Fibroblast of the aortic adventitia (primary cell): ENCODE data around the gene LSM10. TPM values are rescaled to one million over a fixed set of nuclear protein-coding genes. Genes with fewer than 3 reads are reported as not detected.

ENCODE experiments used
- DNase-seq: peaks from one replicate; pipeline ENCODE4 v3.0.0-alpha.2; 2010; ENCODE audit warnings: low read depth
- H3K4me3 ChIP-seq: 2 replicates; pipeline ENCODE4 v1.5.1; 2011; ENCODE audit warnings: low read depth, mild to moderate bottlenecking, control low read depth, low read length, moderate library complexity
- total RNA-seq: library from RNA; depleted of rRNA; stranded (reverse); fragments of >200 nt; gene quantifications from 2 replicates; pipeline ENCODE4 v1.2.3, GENCODE V29; 2012; ENCODE audit warnings: low replicate concordance
- TF ChIP-seq, protein P1 (sequence below): IDR thresholded peaks from 2 replicates; pipeline ENCODE4 v1.5.1; 2011; ENCODE audit warnings: mild to moderate bottlenecking, low read length, control low read depth, inconsistent platforms; ENCODE audit not compliant: insufficient read depth

The LSM10 gene
- total RNA-seq, 1 donor: 9.5 TPM

DNA sequence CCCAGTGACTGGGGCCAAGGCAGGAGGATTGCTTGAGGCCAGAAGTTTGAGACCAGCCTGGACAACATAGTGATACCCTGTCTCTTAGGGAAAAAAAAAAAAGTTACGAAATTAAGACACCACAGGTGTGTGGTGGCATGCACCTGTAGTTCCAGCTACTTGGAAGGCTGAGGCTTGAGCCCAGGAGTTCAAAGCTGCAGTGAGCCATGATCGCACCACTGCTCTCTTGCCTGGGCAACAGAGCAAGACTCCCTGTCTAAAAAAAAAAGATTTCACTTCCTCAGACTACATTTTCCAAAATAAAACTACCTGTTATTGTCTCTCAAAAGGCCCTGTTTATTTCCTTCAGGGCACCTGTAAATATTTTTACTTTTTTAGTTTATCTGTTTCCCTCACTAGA is 7.3 kb downstream of the LSM10 start:
- TF ChIP-seq, protein P1, sequence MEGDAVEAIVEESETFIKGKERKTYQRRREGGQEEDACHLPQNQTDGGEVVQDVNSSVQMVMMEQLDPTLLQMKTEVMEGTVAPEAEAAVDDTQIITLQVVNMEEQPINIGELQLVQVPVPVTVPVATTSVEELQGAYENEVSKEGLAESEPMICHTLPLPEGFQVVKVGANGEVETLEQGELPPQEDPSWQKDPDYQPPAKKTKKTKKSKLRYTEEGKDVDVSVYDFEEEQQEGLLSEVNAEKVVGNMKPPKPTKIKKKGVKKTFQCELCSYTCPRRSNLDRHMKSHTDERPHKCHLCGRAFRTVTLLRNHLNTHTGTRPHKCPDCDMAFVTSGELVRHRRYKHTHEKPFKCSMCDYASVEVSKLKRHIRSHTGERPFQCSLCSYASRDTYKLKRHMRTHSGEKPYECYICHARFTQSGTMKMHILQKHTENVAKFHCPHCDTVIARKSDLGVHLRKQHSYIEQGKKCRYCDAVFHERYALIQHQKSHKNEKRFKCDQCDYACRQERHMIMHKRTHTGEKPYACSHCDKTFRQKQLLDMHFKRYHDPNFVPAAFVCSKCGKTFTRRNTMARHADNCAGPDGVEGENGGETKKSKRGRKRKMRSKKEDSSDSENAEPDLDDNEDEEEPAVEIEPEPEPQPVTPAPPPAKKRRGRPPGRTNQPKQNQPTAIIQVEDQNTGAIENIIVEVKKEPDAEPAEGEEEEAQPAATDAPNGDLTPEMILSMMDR: no peak
- H3K4me3 ChIP-seq: no peak overlapping the region
- DNase-seq: no peak

DNA sequence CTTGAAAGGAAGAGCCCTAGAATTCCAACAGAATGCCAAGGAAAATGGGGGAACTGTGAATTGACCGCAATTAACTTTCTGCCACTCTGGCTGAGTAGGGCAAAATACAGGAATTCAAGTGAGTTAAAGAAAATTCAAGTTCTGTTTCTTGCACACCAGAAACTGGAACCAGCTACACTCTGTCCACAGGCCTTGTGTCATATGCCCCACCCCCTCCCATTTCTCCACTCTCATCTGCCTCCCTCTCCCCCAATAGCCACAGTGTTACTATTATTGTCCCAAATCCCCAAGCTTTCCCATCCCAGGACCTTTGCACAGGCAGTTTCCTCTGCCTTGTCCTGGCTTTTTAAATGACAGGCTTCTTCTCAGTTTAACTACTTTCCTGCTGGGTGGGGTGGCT is 7.7 kb downstream of the LSM10 start:
- TF ChIP-seq, protein P1: no peak
- no peak overlapping the region for H3K4me3 ChIP-seq

DNA sequence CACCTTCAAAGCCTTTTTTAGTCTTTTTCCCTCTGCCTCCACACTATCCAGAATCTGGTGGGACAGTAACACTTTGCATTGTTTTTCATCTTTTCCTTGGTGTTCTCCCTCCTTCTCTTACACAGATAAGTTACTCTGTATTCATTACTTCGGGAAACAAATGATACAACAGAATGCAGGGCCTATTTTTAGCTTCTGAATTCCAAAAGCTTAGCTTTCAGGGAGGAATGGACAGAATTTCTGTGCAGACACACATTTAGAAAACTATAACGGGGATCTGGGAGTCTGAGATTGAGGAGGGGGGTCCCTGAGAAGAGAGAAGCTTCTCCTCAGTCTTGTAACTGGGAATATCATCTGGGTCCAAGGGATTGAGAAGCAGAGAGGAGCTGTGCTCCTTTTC is 8.4 kb downstream of the LSM10 start:
- no peak for DNase-seq
- TF ChIP-seq, protein P1: no peak
- H3K4me3 ChIP-seq: no peak overlapping the region

More for the DNA sequence above, 7.7 kb downstream of the LSM10 start:
- DNase-seq: no peak

DNA sequence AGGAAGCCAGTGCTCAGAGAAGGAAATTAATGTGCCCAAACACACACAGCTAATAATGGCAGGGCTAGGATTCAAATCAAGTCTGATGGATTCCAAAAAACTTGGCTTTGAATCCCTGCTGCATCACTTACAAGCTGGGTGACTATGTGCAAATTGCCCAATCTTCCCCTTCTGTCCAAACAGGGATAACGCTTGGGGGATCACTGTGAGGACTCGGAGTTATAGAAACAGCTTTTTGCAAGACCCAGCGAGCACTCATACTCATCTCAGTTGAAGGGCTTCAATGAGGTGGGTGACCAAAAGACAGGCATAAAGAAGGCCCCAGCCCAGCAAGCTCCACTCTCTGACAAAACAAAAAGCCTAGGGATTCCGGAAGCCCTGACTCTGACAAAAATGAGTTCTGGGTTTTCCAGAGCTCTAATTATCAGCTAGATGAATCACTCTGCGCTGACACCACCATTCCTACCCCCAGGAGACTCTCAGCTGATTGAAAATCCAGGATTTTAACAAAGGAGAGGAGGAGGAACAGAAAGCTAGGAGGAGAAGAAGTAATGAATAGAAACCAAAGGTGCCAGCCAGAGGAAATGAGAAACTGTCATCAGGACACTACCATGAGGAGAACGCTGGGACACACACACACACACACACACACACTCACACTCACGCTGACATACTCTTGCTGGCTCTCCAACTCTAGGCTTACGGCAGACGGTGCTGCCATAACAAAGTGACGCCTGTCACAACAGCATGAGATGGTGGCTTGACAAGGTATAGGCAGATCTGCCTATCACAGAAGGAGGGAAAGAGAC is 10.4 kb downstream of the LSM10 start:
- DNase-seq: peak; percentile 97
- H3K4me3 ChIP-seq: peak overlapping the region; percentile 61
- TF ChIP-seq, protein P1: peak; percentile 6

DNA sequence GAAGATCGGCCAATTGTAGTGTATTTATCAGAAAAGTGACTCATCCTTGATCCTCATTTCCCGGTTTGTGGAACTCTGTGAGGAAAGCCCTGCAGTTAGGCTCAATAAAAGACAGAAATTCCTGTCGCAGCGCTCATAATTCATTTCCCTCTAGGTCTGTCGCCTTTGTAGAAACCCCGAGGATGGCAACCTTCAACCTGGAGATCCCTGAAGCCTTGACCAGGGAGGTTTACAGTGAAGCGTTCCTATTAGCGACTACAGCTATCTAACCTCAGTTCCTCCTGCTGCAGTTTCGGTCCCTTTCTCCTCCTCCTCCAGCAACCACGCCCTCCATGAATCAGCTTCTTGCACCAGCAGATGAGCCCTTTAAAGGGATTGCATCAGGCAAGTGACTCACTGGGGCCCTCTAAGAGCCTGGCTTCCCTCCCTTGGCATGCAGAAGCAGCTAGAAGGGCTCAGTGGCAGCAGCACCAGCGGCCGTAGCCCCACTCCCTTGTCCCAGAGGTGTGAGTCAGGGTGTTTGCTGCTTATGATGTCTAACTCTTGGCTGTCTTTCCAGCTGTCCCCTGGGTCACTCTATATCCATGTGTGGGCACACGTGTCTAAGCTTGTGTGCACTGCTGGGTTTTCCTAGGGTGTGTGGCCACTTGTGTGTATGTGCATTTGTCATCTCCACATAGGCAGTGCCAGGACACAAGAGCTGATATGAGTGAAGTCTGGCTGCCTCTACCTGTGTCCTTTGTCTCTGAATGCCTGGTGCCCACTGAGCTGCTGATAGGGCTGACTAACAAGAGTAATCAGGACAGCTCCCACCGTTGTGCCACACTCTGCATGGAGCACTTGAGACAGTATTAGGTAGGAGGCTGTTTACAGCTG is 11.2 kb downstream of the LSM10 start:
- TF ChIP-seq, protein P1: no peak
- peak; percentile 100 for DNase-seq

DNA sequence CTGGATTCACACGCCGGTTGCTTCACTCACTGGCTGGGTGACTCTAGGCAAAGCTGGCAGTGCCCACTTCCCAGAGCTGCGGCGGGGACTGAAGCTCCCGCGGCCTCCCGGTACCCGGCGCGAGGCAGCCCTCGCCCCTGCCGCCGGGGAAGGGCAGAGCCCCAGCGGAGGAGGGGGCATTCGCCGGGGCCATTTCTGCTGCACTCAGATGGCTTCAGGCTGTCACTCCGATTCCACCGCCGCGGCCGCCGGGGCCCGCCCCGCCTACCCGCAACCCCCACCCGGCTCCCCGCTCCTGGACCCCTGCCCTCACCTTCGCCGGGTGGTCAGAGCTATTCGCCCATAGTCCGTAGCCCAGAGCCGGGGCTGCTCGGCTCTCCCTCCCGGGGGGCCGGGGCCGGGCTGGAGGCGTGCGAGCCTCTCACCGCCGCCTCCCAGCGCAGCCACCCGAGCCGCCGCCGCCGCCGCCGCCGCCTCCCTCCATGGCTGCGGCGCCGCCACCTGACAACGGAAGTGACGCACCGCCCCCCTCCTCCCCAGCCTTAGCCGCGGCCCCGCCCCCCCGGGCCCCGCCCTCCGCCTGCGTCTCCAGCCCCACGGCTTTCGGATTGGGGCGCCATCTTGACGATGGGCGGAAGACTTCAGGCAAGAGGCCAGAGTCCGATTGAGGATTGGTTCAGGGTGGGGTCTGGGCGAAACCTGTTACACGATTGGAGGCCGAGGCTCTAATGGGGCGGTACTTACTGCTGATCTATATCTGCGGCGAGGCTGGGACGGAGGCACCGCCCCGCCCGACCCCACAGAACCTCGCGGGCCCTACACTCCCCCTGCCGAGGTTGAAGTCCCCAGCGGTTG is 12.1 kb downstream of the LSM10 start, which contains the start of gene STK40:
Gene STK40, minus strand, starts transcription at position 515 of the 855 bp plus-strand sequence. CDS start 24,592 bp downstream, outside the sequence.
- TF ChIP-seq, protein P1: no peak
- DNase-seq: peak; percentile 100
- peak within 1 kb of the TSS; percentile 93 for H3K4me3 ChIP-seq

More for the DNA sequence above, 11.2 kb downstream of the LSM10 start:
- H3K4me3 ChIP-seq: peak overlapping the region; percentile 61
